DOHH2 (cell line): Measurements from ENCODE around the gene RAMACL.

Experiments
- CTCF ChIP-seq: fragments of 200-600 bp; sonication (generic); IDR thresholded peaks from one replicate; pipeline ENCODE4 v1.5.1; 2014; ENCODE audit warnings: antibody characterized with exemption, mild to moderate bottlenecking, low read depth, low read length; ENCODE audit not compliant: poor library complexity, severe bottlenecking
- EZH2phosphoT487 ChIP-seq: fragments of 200-600 bp; sonication (generic); IDR thresholded peaks from 2 replicates; pipeline ENCODE4 v1.6.1; 2017; ENCODE audit warnings: borderline replicate concordance, mild to moderate bottlenecking, antibody characterized with exemption, low read length, moderate library complexity, mixed read lengths

GRCh38 chr6:166542580-166542912 is 43.9 kb downstream of the RAMACL start:
- TF ChIP-seq CTCF (no peak), EZH2phosphoT487 (no peak)
